Fibroblast of lung (primary cell): ENCODE measurements around the gene APBA2. TPM values are rescaled to one million over a fixed set of nuclear protein-coding genes. Genes with fewer than 3 reads are reported as not detected.

Experiments
- DNase-seq, 2 donors: peaks; one replicate each; pipeline versions ENCODE4 v3.0.0 to v3.0.0-alpha.2; 2010; ENCODE audit warnings: low read depth in 2 of 2
- H2AFZ ChIP-seq: 2 replicates; pipeline ENCODE4 v1.5.1; 2012; ENCODE audit warnings: low read length, control low read depth, inconsistent platforms
- H3K27ac ChIP-seq: 2 replicates; pipeline ENCODE4 v1.5.1; 2011; ENCODE audit warnings: low read length, control low read depth; ENCODE audit not compliant: insufficient read depth
- H3K27me3 ChIP-seq: 2 replicates; pipeline ENCODE4 v1.5.1; 2011; ENCODE audit warnings: mild to moderate bottlenecking, low read length; ENCODE audit not compliant: control insufficient read depth, insufficient read depth
- H3K36me3 ChIP-seq: 2 replicates; pipeline ENCODE4 v1.5.1; 2011; ENCODE audit warnings: low read length; ENCODE audit not compliant: control insufficient read depth, insufficient read depth
- H3K4me1 ChIP-seq: 2 replicates; pipeline ENCODE4 v1.5.1; 2011; ENCODE audit warnings: low read length; ENCODE audit not compliant: control insufficient read depth, insufficient read depth; ENCODE audit errors: extremely low read depth
- H3K4me2 ChIP-seq: 2 replicates; pipeline ENCODE4 v1.5.1; 2011; ENCODE audit warnings: low read length, control low read depth; ENCODE audit not compliant: insufficient read depth; ENCODE audit errors: extremely low read depth
- H3K4me3 ChIP-seq, 4 experiments: fragments of 200-600 bp in 1 of 4; sonication (generic) in 1 of 4; replicated peaks in 1 of 4; 2 replicates each; pipeline ENCODE4 v1.5.1; 2011 to 2016; ENCODE audit warnings: low read length in 4 of 4, low read depth in 3 of 4, mild to moderate bottlenecking in 3 of 4, control low read depth in 2 of 4, inconsistent platforms in 1 of 4, mixed read lengths in 1 of 4; ENCODE audit not compliant: insufficient read depth in 1 of 4; ENCODE audit errors: control extremely low read depth in 1 of 4
- H3K79me2 ChIP-seq: 2 replicates; pipeline ENCODE4 v1.5.1; 2012; ENCODE audit warnings: mild to moderate bottlenecking, low read length, inconsistent platforms; ENCODE audit not compliant: control insufficient read depth, insufficient read depth
- H3K9ac ChIP-seq: 2 replicates; pipeline ENCODE4 v1.5.1; 2011; ENCODE audit warnings: mild to moderate bottlenecking, low read length, control low read depth; ENCODE audit not compliant: insufficient read depth
- H3K9me3 ChIP-seq: 2 replicates; pipeline ENCODE4 v1.5.1; 2012; ENCODE audit warnings: low read depth, low read length; ENCODE audit not compliant: control insufficient read depth, insufficient read depth
- H4K20me1 ChIP-seq: 2 replicates; pipeline ENCODE4 v1.5.1; 2011; ENCODE audit warnings: low read length; ENCODE audit not compliant: control insufficient read depth, insufficient read depth; ENCODE audit errors: extremely low read depth
- EZH2 ChIP-seq: IDR thresholded peaks from 2 replicates; pipeline ENCODE4 v1.5.1; 2012; ENCODE audit warnings: low read length, control low read depth, mild to moderate bottlenecking; ENCODE audit errors: missing control alignments
- polyA plus RNA-seq, 2 donors: library from polyadenylated mRNA; depleted of rRNA in 1 of 2; stranded (reverse) in 1 of 2; unstranded in 1 of 2; fragments of >200 nt; gene quantifications; 2 replicates each; pipeline ENCODE4 v1.2.1, GENCODE V29; 2011 to 2012; ENCODE audit warnings: missing spikeins in 1 of 2
- total RNA-seq: library from RNA; depleted of rRNA; stranded (reverse); fragments of >200 nt; gene quantifications from 2 replicates; pipeline ENCODE4 v1.2.1, GENCODE V29; 2014
- TF ChIP-seq, protein P1 (sequence below), 2 donors: IDR thresholded peaks in 1 of 2; conservative IDR thresholded peaks in 1 of 2; 1 replicate in 1 of 2; 2 replicates in 1 of 2; pipeline ENCODE4 v1.5.1; 2011 to 2012; ENCODE audit warnings: low read length in 2 of 2, control low read depth in 1 of 2, inconsistent platforms in 1 of 2, low read depth in 1 of 2, mild to moderate bottlenecking in 1 of 2

Gene APBA2
- total and polyA plus RNA-seq, 2 donors (not counting 1 experiment from before 2014, with no cell fraction given) = 9.5 to 20.3 TPM

GRCh38 chr15:28979208-28979841 lies 93.6 kb downstream of the APBA2 start:
- Histone ChIP-seq H3K4me1 (peaks cover 9% of the 10 kb centered on the region), H3K79me2 (no peaks in the 10 kb centered on the region), H3K9me3 (no peaks in the 10 kb centered on the region), H3K27ac (no peak overlapping the region), H4K20me1 (peaks cover 1% of the 10 kb centered on the region), H3K4me2 (no peak overlapping the region), H3K27me3 (no peaks in the 10 kb centered on the region), H3K36me3 (no peaks in the 10 kb centered on the region), H2AFZ (no peak overlapping the region), H3K4me3 (no peak overlapping the region), H3K9ac (no peak overlapping the region)
- DNase-seq = no peak
- TF ChIP-seq, protein P1, sequence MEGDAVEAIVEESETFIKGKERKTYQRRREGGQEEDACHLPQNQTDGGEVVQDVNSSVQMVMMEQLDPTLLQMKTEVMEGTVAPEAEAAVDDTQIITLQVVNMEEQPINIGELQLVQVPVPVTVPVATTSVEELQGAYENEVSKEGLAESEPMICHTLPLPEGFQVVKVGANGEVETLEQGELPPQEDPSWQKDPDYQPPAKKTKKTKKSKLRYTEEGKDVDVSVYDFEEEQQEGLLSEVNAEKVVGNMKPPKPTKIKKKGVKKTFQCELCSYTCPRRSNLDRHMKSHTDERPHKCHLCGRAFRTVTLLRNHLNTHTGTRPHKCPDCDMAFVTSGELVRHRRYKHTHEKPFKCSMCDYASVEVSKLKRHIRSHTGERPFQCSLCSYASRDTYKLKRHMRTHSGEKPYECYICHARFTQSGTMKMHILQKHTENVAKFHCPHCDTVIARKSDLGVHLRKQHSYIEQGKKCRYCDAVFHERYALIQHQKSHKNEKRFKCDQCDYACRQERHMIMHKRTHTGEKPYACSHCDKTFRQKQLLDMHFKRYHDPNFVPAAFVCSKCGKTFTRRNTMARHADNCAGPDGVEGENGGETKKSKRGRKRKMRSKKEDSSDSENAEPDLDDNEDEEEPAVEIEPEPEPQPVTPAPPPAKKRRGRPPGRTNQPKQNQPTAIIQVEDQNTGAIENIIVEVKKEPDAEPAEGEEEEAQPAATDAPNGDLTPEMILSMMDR (conservative IDR thresholded peaks at IDR 0.05 in 1 of 2, IDR thresholded peaks at IDR 0.05 in 1 of 2; ENCODE audit: low read depth in 1 of 2, low read length in 2 of 2) = no peak
- TF ChIP-seq EZH2 = no peak

DNA sequence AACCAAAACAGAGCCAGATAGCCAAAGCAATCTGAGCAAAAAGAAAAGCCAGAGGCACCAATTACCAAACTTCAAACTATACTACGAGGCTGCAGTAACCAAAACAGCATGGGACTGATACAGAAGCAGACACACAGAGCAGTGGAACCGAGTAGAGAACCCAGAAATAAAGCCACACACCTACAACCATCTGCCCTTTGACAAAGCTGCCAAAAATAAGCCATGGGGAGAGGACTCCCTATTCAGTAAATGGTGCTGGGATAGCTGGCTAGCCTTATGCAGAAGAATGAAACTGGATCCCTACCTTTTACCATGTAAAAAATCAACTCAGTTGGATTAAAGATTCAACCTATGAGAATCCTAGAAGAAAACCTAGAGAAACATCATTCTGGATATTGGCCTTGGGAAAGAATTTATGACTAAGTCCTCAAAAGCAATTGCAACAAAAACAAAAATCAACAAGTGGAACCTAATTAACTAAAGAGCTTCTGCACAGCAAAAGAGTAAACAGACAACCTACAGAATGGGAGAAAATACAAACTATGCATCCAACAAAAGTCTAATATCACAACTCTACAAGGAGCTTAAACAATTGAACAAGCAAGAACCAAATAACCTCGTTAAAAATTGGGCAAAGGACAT lies 95.1 kb downstream of the APBA2 start:
- TF ChIP-seq EZH2 = no peak
- TF ChIP-seq, protein P1 (conservative IDR thresholded peaks at IDR 0.05 in 1 of 2, IDR thresholded peaks at IDR 0.05 in 1 of 2; ENCODE audit: low read depth in 1 of 2, low read length in 2 of 2) = no peak
- no peak for DNase-seq
- Histone ChIP-seq H3K27ac (no peak overlapping the region), H3K79me2 (no peaks in the 10 kb centered on the region), H3K9me3 (no peaks in the 10 kb centered on the region), H3K27me3 (no peaks in the 10 kb centered on the region), H4K20me1 (no peaks in the 10 kb centered on the region), H3K36me3 (no peaks in the 10 kb centered on the region), H3K4me3 (no peak overlapping the region), H2AFZ (no peak overlapping the region), H3K4me1 (peaks cover 11% of the 10 kb centered on the region), H3K4me2 (no peak overlapping the region), H3K9ac (no peak overlapping the region)

DNA sequence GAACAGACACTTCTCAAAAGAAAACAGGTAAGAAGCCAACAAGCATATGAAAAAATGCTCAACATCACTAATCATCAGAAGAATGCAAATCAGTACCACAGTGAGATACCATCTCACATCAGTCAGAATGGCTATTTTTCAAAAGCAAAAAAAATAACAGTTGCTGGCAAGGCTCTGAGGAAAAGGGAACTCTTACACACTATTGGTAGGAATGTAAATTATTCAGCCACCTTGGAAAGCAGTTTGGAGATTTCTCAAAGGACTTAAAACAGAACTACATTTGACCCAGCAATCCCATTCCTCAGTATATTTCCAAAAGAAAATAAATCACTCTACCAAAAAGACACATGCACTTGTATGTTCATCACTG lies 95.6 kb downstream of the APBA2 start:
- no peak overlapping the region for H3K4me2 ChIP-seq
- no peak overlapping the region for H2AFZ ChIP-seq
- H3K36me3 ChIP-seq = no peaks in the 10 kb centered on the region
- no peaks in the 10 kb centered on the region for H3K79me2 ChIP-seq
- H3K9ac ChIP-seq = no peak overlapping the region
- H3K27me3 ChIP-seq = no peaks in the 10 kb centered on the region
- H4K20me1 ChIP-seq = no peaks in the 10 kb centered on the region
- no peak overlapping the region for H3K27ac ChIP-seq
- no peaks in the 10 kb centered on the region for H3K9me3 ChIP-seq
- H3K4me3 ChIP-seq = no peak overlapping the region
- TF ChIP-seq, protein P1 (conservative IDR thresholded peaks at IDR 0.05 in 1 of 2, IDR thresholded peaks at IDR 0.05 in 1 of 2; ENCODE audit: low read depth in 1 of 2, low read length in 2 of 2) = no peak
- no peak for TF ChIP-seq EZH2
- H3K4me1 ChIP-seq = peaks cover 11% of the 10 kb centered on the region
- DNase-seq = peak in 1 of 2 donors; percentile 70
